Measurements from ENCODE around the gene SND1. TPM values are rescaled to one million over a fixed set of nuclear protein-coding genes. Genes with fewer than 3 reads are reported as not detected.

Gene SND1
- total RNA-seq, 4 donors from 2014 or later, result 84.2 to 98.8 (median 93.4) TPM

- intact Hi-C loops (cut with DNase I), result no loop called here
- TF ChIP-seq CTCF (IDR thresholded peaks at IDR 0.05) (no peak), POLR2A (IDR thresholded peaks at IDR 0.05) (no peak)
- H3K27me3 ChIP-seq, result no peaks in the 10 kb centered on the region
- H3K36me3 ChIP-seq, result no peaks in the 10 kb centered on the region
- no peak overlapping the region for H3K4me3 ChIP-seq
- WGBS, 2 donors, result 77 to 84% methylated on average over 1 of the region's 1 CpG
- no peak overlapping the region for H3K27ac ChIP-seq
- no peak for DNase-seq
- no peaks in the 10 kb centered on the region for H3K9me3 ChIP-seq
- H3K4me1 ChIP-seq, result no peaks in the 10 kb centered on the region
Measured at GRCh38 chr7:127911968-127912511, 260.0 kb downstream of the SND1 start.

GRCh38 chr7:127912901-127913300 lies 260.9 kb downstream of the SND1 start:
- WGBS, 2 donors, result 63 to 70% methylated on average over 2 of the region's 2 CpGs
- TF ChIP-seq CTCF (IDR thresholded peaks at IDR 0.05), result no peak
- no peak for TF ChIP-seq POLR2A (IDR thresholded peaks at IDR 0.05)
- no peaks in the 10 kb centered on the region for H3K9me3 ChIP-seq
- H3K4me3 ChIP-seq, result no peak overlapping the region
- no peaks in the 10 kb centered on the region for H3K27me3 ChIP-seq
- no peak for DNase-seq
- no peaks in the 10 kb centered on the region for H3K4me1 ChIP-seq
- H3K27ac ChIP-seq, result no peak overlapping the region
- intact Hi-C loops (cut with DNase I), result no loop called here
- H3K36me3 ChIP-seq, result no peaks in the 10 kb centered on the region

- DNase-seq, result no peak
- WGBS, 2 donors, result 46 to 62% methylated on average over 2 of the region's 2 CpGs
- Histone ChIP-seq H3K27me3 (no peaks in the 10 kb centered on the region), H3K4me1 (no peaks in the 10 kb centered on the region), H3K9me3 (no peaks in the 10 kb centered on the region), H3K27ac (no peak overlapping the region), H3K4me3 (no peak overlapping the region), H3K36me3 (no peaks in the 10 kb centered on the region)
- intact Hi-C loops (cut with DNase I), result no loop called here
- TF ChIP-seq POLR2A (IDR thresholded peaks at IDR 0.05) (no peak), CTCF (IDR thresholded peaks at IDR 0.05) (no peak)
Measured at GRCh38 chr7:127913686-127914085, 261.7 kb downstream of the SND1 start.

GRCh38 chr7:127914693-127915092 lies 262.7 kb downstream of the SND1 start:
- Histone ChIP-seq H3K4me1 (no peaks in the 10 kb centered on the region), H3K9me3 (no peaks in the 10 kb centered on the region), H3K27me3 (no peaks in the 10 kb centered on the region), H3K4me3 (no peak overlapping the region), H3K36me3 (no peaks in the 10 kb centered on the region), H3K27ac (no peak overlapping the region)
- TF ChIP-seq POLR2A (IDR thresholded peaks at IDR 0.05), result no peak
- no peak for TF ChIP-seq CTCF (IDR thresholded peaks at IDR 0.05)
- no peak for DNase-seq
- 94 to 98% methylated on average over 6 of the region's 6 CpGs for WGBS, 2 donors
- intact Hi-C loops (cut with DNase I), result no loop called here

- no peaks in the 10 kb centered on the region for H3K9me3 ChIP-seq
- DNase-seq, result no peak
- H3K4me3 ChIP-seq, result no peak overlapping the region
- no peaks in the 10 kb centered on the region for H3K36me3 ChIP-seq
- intact Hi-C loops (cut with DNase I), result no loop called here
- H3K27ac ChIP-seq, result no peak overlapping the region
- no peaks in the 10 kb centered on the region for H3K4me1 ChIP-seq
- 93 to 95% methylated on average over 3 of the region's 3 CpGs for WGBS, 2 donors
- H3K27me3 ChIP-seq, result no peaks in the 10 kb centered on the region
- TF ChIP-seq POLR2A (IDR thresholded peaks at IDR 0.05) (no peak), CTCF (IDR thresholded peaks at IDR 0.05) (no peak)
Measured at GRCh38 chr7:127916735-127917134, 264.7 kb downstream of the SND1 start.

Data from esophagus squamous epithelium (tissue), 5 donors.